ENCODE data around the gene AACS. TPM values are rescaled to one million over a fixed set of nuclear protein-coding genes. Genes with fewer than 3 reads are reported as not detected.

AACS gene
- polyA plus RNA-seq, 1 donor (not counting 4 experiments of a cell fraction or from before 2014, with no cell fraction given), result 27.0 TPM

DNA sequence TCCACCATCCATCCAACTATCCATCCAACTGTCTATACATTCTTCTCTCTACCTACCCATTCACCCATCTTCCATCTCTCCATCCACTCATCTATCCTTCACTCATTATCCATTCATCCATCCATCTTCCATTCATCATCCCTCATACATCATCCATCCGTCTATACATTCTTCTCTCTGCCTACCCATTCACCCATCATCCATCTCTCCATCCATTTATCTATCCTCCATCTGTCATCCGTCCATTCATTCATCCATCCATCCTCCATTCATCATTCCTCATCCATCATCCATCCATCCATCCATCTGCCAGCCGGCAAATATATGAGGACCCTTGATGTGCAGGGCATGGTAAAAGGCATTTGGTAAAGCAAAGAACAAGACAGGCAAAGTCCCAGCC is 25.2 kb downstream of the AACS start:
- no peaks in the 10 kb centered on the region for H3K79me2 ChIP-seq (ENCODE audit: control insufficient read depth, insufficient read depth, low read length)
- no peaks in the 10 kb centered on the region for H3K9me3 ChIP-seq (ENCODE audit: control insufficient read depth, low read depth, low read length)
- H3K27me3 ChIP-seq (ENCODE audit: control insufficient read depth, extremely low read depth, insufficient read depth, low read length), result no peaks in the 10 kb centered on the region
- peaks cover 23 to 28% of the 10 kb centered on the region in 2 experiments for H3K36me3 ChIP-seq (ENCODE audit: control insufficient read depth in 2 of 2, extremely low read depth in 1 of 2, insufficient read depth in 2 of 2, low read length in 2 of 2)
- no peak overlapping the region for H3K9ac ChIP-seq (ENCODE audit: control insufficient read depth, extremely low read depth, insufficient read depth, low read length)
- H3K4me1 ChIP-seq (ENCODE audit: control insufficient read depth, extremely low read depth, insufficient read depth, low read length), result peaks cover 12% of the 10 kb centered on the region
- no peak overlapping the region for H3K27ac ChIP-seq (ENCODE audit: control insufficient read depth, insufficient read depth, low read length)
- H4K20me1 ChIP-seq (ENCODE audit: control insufficient read depth, extremely low read depth, insufficient read depth, low read length), result peaks cover 4% of the 10 kb centered on the region
- no peak overlapping the region for H2AFZ ChIP-seq (ENCODE audit: control insufficient read depth, low read length)
- H3K4me3 ChIP-seq (ENCODE audit: control insufficient read depth in 2 of 3, extremely low read depth in 1 of 3, insufficient read depth in 2 of 3, low read depth in 1 of 3, low read length in 3 of 3), result no peak overlapping the region
- TF ChIP-seq, protein P1, sequence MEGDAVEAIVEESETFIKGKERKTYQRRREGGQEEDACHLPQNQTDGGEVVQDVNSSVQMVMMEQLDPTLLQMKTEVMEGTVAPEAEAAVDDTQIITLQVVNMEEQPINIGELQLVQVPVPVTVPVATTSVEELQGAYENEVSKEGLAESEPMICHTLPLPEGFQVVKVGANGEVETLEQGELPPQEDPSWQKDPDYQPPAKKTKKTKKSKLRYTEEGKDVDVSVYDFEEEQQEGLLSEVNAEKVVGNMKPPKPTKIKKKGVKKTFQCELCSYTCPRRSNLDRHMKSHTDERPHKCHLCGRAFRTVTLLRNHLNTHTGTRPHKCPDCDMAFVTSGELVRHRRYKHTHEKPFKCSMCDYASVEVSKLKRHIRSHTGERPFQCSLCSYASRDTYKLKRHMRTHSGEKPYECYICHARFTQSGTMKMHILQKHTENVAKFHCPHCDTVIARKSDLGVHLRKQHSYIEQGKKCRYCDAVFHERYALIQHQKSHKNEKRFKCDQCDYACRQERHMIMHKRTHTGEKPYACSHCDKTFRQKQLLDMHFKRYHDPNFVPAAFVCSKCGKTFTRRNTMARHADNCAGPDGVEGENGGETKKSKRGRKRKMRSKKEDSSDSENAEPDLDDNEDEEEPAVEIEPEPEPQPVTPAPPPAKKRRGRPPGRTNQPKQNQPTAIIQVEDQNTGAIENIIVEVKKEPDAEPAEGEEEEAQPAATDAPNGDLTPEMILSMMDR (optimal IDR thresholded peaks at IDR 0.05 in 1 of 3, IDR thresholded peaks at IDR 0.05 in 1 of 3, conservative IDR thresholded peaks at IDR 0.05 in 1 of 3; ENCODE audit: extremely low read depth in 1 of 3, insufficient read depth in 2 of 3, low read length in 3 of 3), result no peak
- TF ChIP-seq EZH2 (IDR thresholded peaks at IDR 0.05; ENCODE audit: low read length), result no peak
- FAIRE-seq (no peak), DNase-seq (ENCODE audit: low read depth, low spot score) (no peak)
- dilution Hi-C loops (cut with MboI; ENCODE audit: extremely low pct_ligation_motif_present, low sequenced_read_pairs), result no loop called here
- no peaks in the 10 kb centered on the region for H3K9me1 ChIP-seq (ENCODE audit: control insufficient read depth, extremely low read depth, insufficient read depth, low read length)
- H3K4me2 ChIP-seq (ENCODE audit: control insufficient read depth, extremely low read depth, insufficient read depth, low read depth, low read length), result no peak overlapping the region

DNA sequence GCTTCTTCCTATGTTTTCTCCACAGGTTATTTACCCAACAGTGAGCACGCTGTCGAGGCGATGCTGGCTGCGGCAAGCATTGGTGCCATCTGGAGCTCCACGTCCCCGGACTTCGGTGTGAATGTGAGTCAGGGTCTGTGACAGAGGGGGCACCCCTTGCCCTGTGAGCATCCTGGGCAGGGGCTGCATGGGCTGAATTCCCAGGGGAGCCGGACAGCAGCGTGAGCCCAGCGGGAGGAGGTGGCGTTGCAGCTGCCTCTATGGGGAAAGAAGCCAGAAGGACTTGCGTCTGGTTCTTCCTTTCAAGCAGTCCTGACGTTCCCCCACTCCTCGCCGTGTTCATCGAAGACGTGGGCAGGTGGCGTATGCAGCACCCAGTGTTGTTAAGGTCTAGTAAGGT is 26.2 kb downstream of the AACS start:
- dilution Hi-C loops (cut with MboI; ENCODE audit: extremely low pct_ligation_motif_present, low sequenced_read_pairs), result no loop called here
- H3K4me2 ChIP-seq (ENCODE audit: control insufficient read depth, extremely low read depth, insufficient read depth, low read depth, low read length), result no peak overlapping the region
- no peaks in the 10 kb centered on the region for H3K9me3 ChIP-seq (ENCODE audit: control insufficient read depth, low read depth, low read length)
- H4K20me1 ChIP-seq (ENCODE audit: control insufficient read depth, extremely low read depth, insufficient read depth, low read length), result peaks cover 4% of the 10 kb centered on the region
- no peak for DNase-seq (ENCODE audit: low read depth, low spot score)
- H3K79me2 ChIP-seq (ENCODE audit: control insufficient read depth, insufficient read depth, low read length), result peaks cover under 1% of the 10 kb centered on the region
- H3K36me3 ChIP-seq (ENCODE audit: control insufficient read depth in 2 of 2, extremely low read depth in 1 of 2, insufficient read depth in 2 of 2, low read length in 2 of 2), result peaks cover 22 to 26% of the 10 kb centered on the region in 2 experiments
- H3K9ac ChIP-seq (ENCODE audit: control insufficient read depth, extremely low read depth, insufficient read depth, low read length), result no peak overlapping the region
- no peak overlapping the region for H2AFZ ChIP-seq (ENCODE audit: control insufficient read depth, low read length)
- H3K4me1 ChIP-seq (ENCODE audit: control insufficient read depth, extremely low read depth, insufficient read depth, low read length), result peaks cover 16% of the 10 kb centered on the region
- TF ChIP-seq EZH2 (IDR thresholded peaks at IDR 0.05; ENCODE audit: low read length), result no peak
- TF ChIP-seq, protein P1 (optimal IDR thresholded peaks at IDR 0.05 in 1 of 3, IDR thresholded peaks at IDR 0.05 in 1 of 3, conservative IDR thresholded peaks at IDR 0.05 in 1 of 3; ENCODE audit: extremely low read depth in 1 of 3, insufficient read depth in 2 of 3, low read length in 3 of 3), result no peak
- no peaks in the 10 kb centered on the region for H3K27me3 ChIP-seq (ENCODE audit: control insufficient read depth, extremely low read depth, insufficient read depth, low read length)
- no peaks in the 10 kb centered on the region for H3K9me1 ChIP-seq (ENCODE audit: control insufficient read depth, extremely low read depth, insufficient read depth, low read length)
- no peak overlapping the region for H3K4me3 ChIP-seq (ENCODE audit: control insufficient read depth in 2 of 3, extremely low read depth in 1 of 3, insufficient read depth in 2 of 3, low read depth in 1 of 3, low read length in 3 of 3)
- no peak overlapping the region for H3K27ac ChIP-seq (ENCODE audit: control insufficient read depth, insufficient read depth, low read length)
- no peak for FAIRE-seq
